Measurements from ENCODE around the gene GALNT17.

GALNT17 gene

GRCh38 chr7:71312755-71313490 lies 181.0 kb downstream of the GALNT17 start:
- Histone ChIP-seq H3K4me3 (ENCODE audit: low read depth, low read length) (no peak overlapping the region), H4K12ac (ENCODE audit: low read depth, low read length) (no peak overlapping the region), H3K18ac (ENCODE audit: low read length) (no peak overlapping the region), H4K8ac (ENCODE audit: low read depth, low read length) (no peak overlapping the region), H3K27me3 (ENCODE audit: insufficient read depth, low read length) (no peaks in the 10 kb centered on the region), H4K91ac (ENCODE audit: low read depth, low read length) (no peak overlapping the region), H3K4ac (ENCODE audit: low read depth, low read length) (no peak overlapping the region), H3K79me2 (ENCODE audit: control insufficient read depth, insufficient read depth, low read length, poor library complexity) (no peaks in the 10 kb centered on the region), H3K9ac (ENCODE audit: low read length) (no peak overlapping the region), H3K4me1 (ENCODE audit: control insufficient read depth in 1 of 2, insufficient read depth in 2 of 2, low read length in 2 of 2) (peaks cover 3 to 5% of the 10 kb centered on the region in 2 experiments), H3K79me1 (ENCODE audit: low read length) (no peaks in the 10 kb centered on the region), H2AFZ (ENCODE audit: insufficient read depth, low read length, poor library complexity) (no peak overlapping the region), H2BK120ac (ENCODE audit: insufficient read depth, low read length, poor library complexity) (no peak overlapping the region), H2AK5ac (ENCODE audit: low read length) (no peak overlapping the region), H2BK5ac (ENCODE audit: low read depth, low read length, poor library complexity) (no peak overlapping the region), H3K23ac (ENCODE audit: low read length) (no peak overlapping the region), H3K36me3 (ENCODE audit: control insufficient read depth in 1 of 2, insufficient read depth in 2 of 2, low read length in 2 of 2) (no peaks in the 10 kb centered on the region), H3K4me2 (ENCODE audit: low read length) (no peak overlapping the region), H3K9me3 (ENCODE audit: insufficient read depth, low read depth, low read length) (no peaks in the 10 kb centered on the region), H3K27ac (ENCODE audit: low read depth, low read length) (no peak overlapping the region), H2BK12ac (ENCODE audit: low read length) (no peak overlapping the region), H3K14ac (ENCODE audit: low read length) (no peak overlapping the region)
- no CpG with 5 or more reads among the region's 3 CpGs for WGBS (ENCODE audit: extremely low coverage, insufficient coverage, insufficient read length)
- DNase-seq: no peak

- Histone ChIP-seq H3K4me3 (ENCODE audit: low read depth, low read length) (no peak overlapping the region), H3K36me3 (ENCODE audit: control insufficient read depth in 1 of 2, insufficient read depth in 2 of 2, low read length in 2 of 2) (no peaks in the 10 kb centered on the region), H4K12ac (ENCODE audit: low read depth, low read length) (no peak overlapping the region), H3K9ac (ENCODE audit: low read length) (no peak overlapping the region), H3K23ac (ENCODE audit: low read length) (no peak overlapping the region), H4K8ac (ENCODE audit: low read depth, low read length) (no peak overlapping the region), H3K4me2 (ENCODE audit: low read length) (no peak overlapping the region), H3K4me1 (ENCODE audit: control insufficient read depth in 1 of 2, insufficient read depth in 2 of 2, low read length in 2 of 2) (peaks cover 0 to under 1% of the 10 kb centered on the region in 2 experiments), H3K27me3 (ENCODE audit: insufficient read depth, low read length) (no peaks in the 10 kb centered on the region), H2BK120ac (ENCODE audit: insufficient read depth, low read length, poor library complexity) (no peak overlapping the region), H3K79me2 (ENCODE audit: control insufficient read depth, insufficient read depth, low read length, poor library complexity) (no peaks in the 10 kb centered on the region), H3K79me1 (ENCODE audit: low read length) (no peaks in the 10 kb centered on the region), H2BK5ac (ENCODE audit: low read depth, low read length, poor library complexity) (no peak overlapping the region), H3K14ac (ENCODE audit: low read length) (no peak overlapping the region), H3K4ac (ENCODE audit: low read depth, low read length) (no peak overlapping the region), H2AFZ (ENCODE audit: insufficient read depth, low read length, poor library complexity) (no peak overlapping the region), H2BK12ac (ENCODE audit: low read length) (no peak overlapping the region), H3K9me3 (ENCODE audit: insufficient read depth, low read depth, low read length) (no peaks in the 10 kb centered on the region), H3K18ac (ENCODE audit: low read length) (no peak overlapping the region), H2AK5ac (ENCODE audit: low read length) (no peak overlapping the region), H4K91ac (ENCODE audit: low read depth, low read length) (no peak overlapping the region), H3K27ac (ENCODE audit: low read depth, low read length) (no peak overlapping the region)
- no CpG with 5 or more reads among the region's 3 CpGs for WGBS (ENCODE audit: extremely low coverage, insufficient coverage, insufficient read length)
- DNase-seq: no peak
These were observed 181.6 kb downstream of the GALNT17 start for GRCh38 chr7:71313553-71313952.

GRCh38 chr7:71320916-71321315 lies 189.0 kb downstream of the GALNT17 start:
- no peak overlapping the region for H2BK120ac ChIP-seq (ENCODE audit: insufficient read depth, low read length, poor library complexity)
- no peak overlapping the region for H2BK12ac ChIP-seq (ENCODE audit: low read length)
- H2BK5ac ChIP-seq (ENCODE audit: low read depth, low read length, poor library complexity): no peak overlapping the region
- H3K9me3 ChIP-seq (ENCODE audit: insufficient read depth, low read depth, low read length): no peaks in the 10 kb centered on the region
- no peaks in the 10 kb centered on the region for H3K27me3 ChIP-seq (ENCODE audit: insufficient read depth, low read length)
- H3K4me2 ChIP-seq (ENCODE audit: low read length): no peak overlapping the region
- DNase-seq: no peak
- no peak overlapping the region for H3K9ac ChIP-seq (ENCODE audit: low read length)
- no peak overlapping the region for H3K4ac ChIP-seq (ENCODE audit: low read depth, low read length)
- no peak overlapping the region for H2AK5ac ChIP-seq (ENCODE audit: low read length)
- H3K4me3 ChIP-seq (ENCODE audit: low read depth, low read length): no peak overlapping the region
- H3K23ac ChIP-seq (ENCODE audit: low read length): no peak overlapping the region
- H4K12ac ChIP-seq (ENCODE audit: low read depth, low read length): no peak overlapping the region
- H3K79me1 ChIP-seq (ENCODE audit: low read length): no peaks in the 10 kb centered on the region
- no peak overlapping the region for H4K91ac ChIP-seq (ENCODE audit: low read depth, low read length)
- no peak overlapping the region for H3K18ac ChIP-seq (ENCODE audit: low read length)
- no peak overlapping the region for H3K14ac ChIP-seq (ENCODE audit: low read length)
- H2AFZ ChIP-seq (ENCODE audit: insufficient read depth, low read length, poor library complexity): no peak overlapping the region
- H3K36me3 ChIP-seq (ENCODE audit: control insufficient read depth in 1 of 2, insufficient read depth in 2 of 2, low read length in 2 of 2): no peaks in the 10 kb centered on the region
- no peak overlapping the region for H3K27ac ChIP-seq (ENCODE audit: low read depth, low read length)
- H4K8ac ChIP-seq (ENCODE audit: low read depth, low read length): no peak overlapping the region
- WGBS (ENCODE audit: extremely low coverage, insufficient coverage, insufficient read length): no CpG with 5 or more reads among the region's 2 CpGs
- H3K4me1 ChIP-seq (ENCODE audit: control insufficient read depth in 1 of 2, insufficient read depth in 2 of 2, low read length in 2 of 2): no peaks in the 10 kb centered on the region
- H3K79me2 ChIP-seq (ENCODE audit: control insufficient read depth, insufficient read depth, low read length, poor library complexity): no peaks in the 10 kb centered on the region

- H3K14ac ChIP-seq (ENCODE audit: low read length): no peak overlapping the region
- H3K4me2 ChIP-seq (ENCODE audit: low read length): no peak overlapping the region
- no peaks in the 10 kb centered on the region for H3K4me1 ChIP-seq (ENCODE audit: control insufficient read depth in 1 of 2, insufficient read depth in 2 of 2, low read length in 2 of 2)
- no peak overlapping the region for H4K12ac ChIP-seq (ENCODE audit: low read depth, low read length)
- no peak overlapping the region for H3K23ac ChIP-seq (ENCODE audit: low read length)
- no peaks in the 10 kb centered on the region for H3K27me3 ChIP-seq (ENCODE audit: insufficient read depth, low read length)
- no peaks in the 10 kb centered on the region for H3K9me3 ChIP-seq (ENCODE audit: insufficient read depth, low read depth, low read length)
- no peak overlapping the region for H2AK5ac ChIP-seq (ENCODE audit: low read length)
- no peaks in the 10 kb centered on the region for H3K36me3 ChIP-seq (ENCODE audit: control insufficient read depth in 1 of 2, insufficient read depth in 2 of 2, low read length in 2 of 2)
- no peak overlapping the region for H3K4ac ChIP-seq (ENCODE audit: low read depth, low read length)
- H4K91ac ChIP-seq (ENCODE audit: low read depth, low read length): no peak overlapping the region
- H2BK120ac ChIP-seq (ENCODE audit: insufficient read depth, low read length, poor library complexity): no peak overlapping the region
- no peak for DNase-seq
- no peak overlapping the region for H3K18ac ChIP-seq (ENCODE audit: low read length)
- no peak overlapping the region for H3K9ac ChIP-seq (ENCODE audit: low read length)
- no peak overlapping the region for H4K8ac ChIP-seq (ENCODE audit: low read depth, low read length)
- no peak overlapping the region for H3K27ac ChIP-seq (ENCODE audit: low read depth, low read length)
- H2AFZ ChIP-seq (ENCODE audit: insufficient read depth, low read length, poor library complexity): no peak overlapping the region
- no peaks in the 10 kb centered on the region for H3K79me1 ChIP-seq (ENCODE audit: low read length)
- no peak overlapping the region for H2BK12ac ChIP-seq (ENCODE audit: low read length)
- no peaks in the 10 kb centered on the region for H3K79me2 ChIP-seq (ENCODE audit: control insufficient read depth, insufficient read depth, low read length, poor library complexity)
- H2BK5ac ChIP-seq (ENCODE audit: low read depth, low read length, poor library complexity): no peak overlapping the region
- no peak overlapping the region for H3K4me3 ChIP-seq (ENCODE audit: low read depth, low read length)
- no CpG with 5 or more reads among the region's 6 CpGs for WGBS (ENCODE audit: extremely low coverage, insufficient coverage, insufficient read length)
These were observed 190.3 kb downstream of the GALNT17 start for GRCh38 chr7:71322201-71322600.
